SU-DHL-6 (cell line): ENCODE data around the gene CMSS1.

Source experiments
- CTCF ChIP-seq: fragments of 200-600 bp; sonication (generic); IDR thresholded peaks from one replicate; pipeline ENCODE4 v1.5.1; 2017; ENCODE audit warnings: antibody characterized with exemption, mild to moderate bottlenecking, low read length, moderate library complexity; ENCODE audit not compliant: insufficient read depth, poor library complexity, severe bottlenecking
- EZH2phosphoT487 ChIP-seq: fragments of 200-600 bp; sonication (generic), shearing (Covaris generic); conservative IDR thresholded peaks from 2 replicates; pipeline ENCODE4 v1.6.1; 2018; ENCODE audit warnings: mild to moderate bottlenecking, antibody characterized with exemption, low read length, moderate library complexity, mixed read lengths

DNA sequence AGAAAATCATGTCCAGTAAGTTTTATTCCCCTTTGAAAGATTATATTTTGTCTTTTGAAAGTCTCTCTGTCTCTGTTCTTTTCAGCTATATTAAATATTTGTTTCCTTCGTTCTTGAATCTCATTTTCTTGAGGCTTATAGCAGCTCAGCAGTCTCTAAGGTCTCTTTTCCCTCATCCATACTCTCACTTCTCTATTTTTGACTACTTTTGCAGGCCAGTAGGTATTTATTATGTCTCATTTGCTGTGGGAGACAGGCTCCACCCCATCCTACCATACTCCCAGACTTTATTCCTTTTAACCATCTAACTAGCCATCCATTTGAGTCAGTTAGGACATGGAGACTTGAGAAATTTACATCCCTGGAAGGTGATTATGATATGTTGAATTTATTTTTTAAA is 225.6 kb downstream of the CMSS1 start:
- no peak for TF ChIP-seq CTCF
- no peak for TF ChIP-seq EZH2phosphoT487
